Activated naive CD4-positive, alpha-beta T cell treated with anti-CD3 and anti-CD28 coated beads for 36 hours (primary cell): ENCODE data around the gene PPP1R1B. TPM values are rescaled to one million over a fixed set of nuclear protein-coding genes. Genes with fewer than 3 reads are reported as not detected.

ENCODE experiments used
- CTCF ChIA-PET: fragments of 350-600 bp; sonication (Branson Sonifier 250); formaldehyde crosslinking; loops from one replicate; lab custom pipeline; 2021; ENCODE audit warnings: antibody characterized with exemption; lab: Charles Lee
- DNase-seq: peaks from one replicate; pipeline ENCODE4 v3.0.0-alpha.2; 2020
- H3K27ac Mint-ChIP-seq: one replicate; pipeline ENCODE4 v1.8.0; 2021; ENCODE audit warnings: mild to moderate bottlenecking, mixed read lengths
- H3K27me3 Mint-ChIP-seq: one replicate; pipeline ENCODE4 v1.8.0; 2021; ENCODE audit warnings: low read depth, mixed read lengths
- H3K36me3 Mint-ChIP-seq: one replicate; pipeline ENCODE4 v1.8.0; 2021; ENCODE audit warnings: low read depth, mixed read lengths
- H3K4me1 Mint-ChIP-seq: one replicate; pipeline ENCODE4 v1.8.0; 2021; ENCODE audit warnings: low read depth, mixed read lengths
- H3K4me3 Mint-ChIP-seq: one replicate; pipeline ENCODE4 v1.8.0; 2021; ENCODE audit warnings: mild to moderate bottlenecking, moderate library complexity, mixed read lengths
- H3K9me3 Mint-ChIP-seq: one replicate; pipeline ENCODE4 v1.8.0; 2021; ENCODE audit warnings: mixed read lengths
- intact Hi-C: fragments of 100-400 bp; cut with micrococcal nuclease; formaldehyde crosslinking; loops from one replicate; pipeline ENCODE4 v1.15.1; 2023
- total RNA-seq, 2 experiments: library from RNA; stranded (reverse); gene quantifications; one replicate each; pipeline ENCODE4 v1.2.3, GENCODE V29; 2021

PPP1R1B gene
- total RNA-seq, 2 experiments from 2014 or later, result 0.14 TPM; not detected in 1

GRCh38 chr17:39595928-39596510, 30.7 kb upstream of the PPP1R1B start:
- H3K36me3 Mint-ChIP-seq, result no peaks in the 10 kb centered on the region
- DNase-seq, result no peak
- H3K27ac Mint-ChIP-seq, result no peak overlapping the region
- H3K9me3 Mint-ChIP-seq, result no peaks in the 10 kb centered on the region
- CTCF ChIA-PET, result interaction anchor here (1.3 kb wide), 1 partner anchor 26 kb away, joined by 3 read pairs; no protein-coding TSS in a partner anchor
- intact Hi-C loops, result no loop called here
- no peak overlapping the region for H3K4me3 Mint-ChIP-seq
- H3K4me1 Mint-ChIP-seq, result peaks cover 26% of the 10 kb centered on the region
- peaks cover 73% of the 10 kb centered on the region for H3K27me3 Mint-ChIP-seq

GRCh38 chr17:39596543-39597267, 30.0 kb upstream of the PPP1R1B start:
- Mint-ChIP-seq H3K4me3 (no peak overlapping the region), H3K36me3 (no peaks in the 10 kb centered on the region), H3K27me3 (peaks cover 74% of the 10 kb centered on the region), H3K9me3 (no peaks in the 10 kb centered on the region), H3K4me1 (peaks cover 26% of the 10 kb centered on the region), H3K27ac (no peak overlapping the region)
- CTCF ChIA-PET, result interaction anchor here (1.3 kb wide), 1 partner anchor 25 kb away, joined by 3 read pairs; no protein-coding TSS in a partner anchor
- DNase-seq, result no peak
- intact Hi-C loops, result no loop called here

GRCh38 chr17:39597372-39598046, 29.2 kb upstream of the PPP1R1B start:
- peaks cover 79% of the 10 kb centered on the region for H3K27me3 Mint-ChIP-seq
- H3K4me3 Mint-ChIP-seq, result no peak overlapping the region
- peaks cover 26% of the 10 kb centered on the region for H3K4me1 Mint-ChIP-seq
- no peak overlapping the region for H3K27ac Mint-ChIP-seq
- CTCF ChIA-PET, result interaction anchor here (0.6 to 0.8 kb wide), 2 partner anchors 23 to 249 kb away, joined by 3 read pairs; no protein-coding TSS in a partner anchor
- H3K9me3 Mint-ChIP-seq, result no peaks in the 10 kb centered on the region
- H3K36me3 Mint-ChIP-seq, result no peaks in the 10 kb centered on the region
- intact Hi-C loops, result no loop called here
- no peak for DNase-seq

DNA sequence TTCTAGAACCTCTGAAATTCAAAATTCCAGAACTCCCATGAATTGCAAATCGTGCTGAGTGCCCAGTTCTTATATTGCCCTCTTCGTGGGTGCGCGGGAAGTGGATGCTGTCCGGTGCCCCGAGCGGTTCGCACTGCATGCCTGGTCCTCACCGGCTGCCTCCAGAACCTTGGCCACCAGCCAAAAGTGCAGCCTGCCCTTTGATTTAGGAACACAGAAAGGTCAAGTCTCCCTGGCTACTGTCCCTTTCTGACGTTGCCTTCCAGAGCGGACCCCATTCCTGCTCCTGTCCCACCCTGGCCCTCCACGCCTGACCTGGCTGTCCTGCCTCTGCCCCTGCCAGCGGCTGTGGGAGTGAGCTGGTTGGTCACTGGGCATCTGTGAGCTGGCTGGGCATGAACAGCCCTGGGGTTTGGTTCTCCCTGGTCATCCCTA, 28.7 kb upstream of the PPP1R1B start:
- Mint-ChIP-seq H3K4me1 (peaks cover 26% of the 10 kb centered on the region), H3K4me3 (no peak overlapping the region), H3K9me3 (no peaks in the 10 kb centered on the region), H3K27me3 (peaks cover 83% of the 10 kb centered on the region), H3K36me3 (no peaks in the 10 kb centered on the region), H3K27ac (no peak overlapping the region)
- CTCF ChIA-PET, result interaction anchor here (0.6 to 0.8 kb wide), 2 partner anchors 22 to 248 kb away, joined by 3 read pairs; no protein-coding TSS in a partner anchor
- DNase-seq, result no peak
- intact Hi-C loops, result no loop called here

DNA sequence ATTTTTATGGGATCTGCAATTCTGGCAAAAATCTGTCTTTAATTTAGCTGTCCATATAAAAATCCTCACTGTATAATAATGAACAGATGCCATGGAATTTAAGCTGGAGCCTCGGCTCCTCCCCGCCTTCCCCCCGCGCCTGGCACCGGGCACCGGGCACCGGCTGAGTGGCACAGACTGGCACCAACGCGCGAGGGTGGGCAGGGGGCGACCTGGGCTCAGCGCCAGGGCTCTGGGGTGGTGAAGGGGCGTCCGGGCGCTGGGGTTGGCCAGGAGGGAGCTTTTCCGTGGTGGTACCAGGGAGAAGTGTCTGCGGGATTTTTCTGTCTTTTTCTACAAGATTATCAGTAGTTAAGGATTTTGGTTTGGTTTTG, 28.1 kb upstream of the PPP1R1B start:
- Mint-ChIP-seq H3K27ac (no peak overlapping the region), H3K4me3 (no peak overlapping the region), H3K27me3 (peaks cover 84% of the 10 kb centered on the region), H3K4me1 (peaks cover 27% of the 10 kb centered on the region), H3K9me3 (no peaks in the 10 kb centered on the region), H3K36me3 (no peaks in the 10 kb centered on the region)
- intact Hi-C loops, result no loop called here
- CTCF ChIA-PET, result no interaction called here
- no peak for DNase-seq

- Mint-ChIP-seq H3K4me3 (no peak overlapping the region), H3K27ac (no peak overlapping the region), H3K27me3 (peaks cover 84% of the 10 kb centered on the region), H3K9me3 (no peaks in the 10 kb centered on the region), H3K4me1 (peaks cover 29% of the 10 kb centered on the region), H3K36me3 (no peaks in the 10 kb centered on the region)
- CTCF ChIA-PET, result interaction anchor here (2.0 kb wide), 1 partner anchor 22 kb away, joined by 6 read pairs; no protein-coding TSS in a partner anchor
- DNase-seq, result no peak
- intact Hi-C loops, result no loop called here
Observed at GRCh38 chr17:39599004-39599664, 27.6 kb upstream of the PPP1R1B start.

DNA sequence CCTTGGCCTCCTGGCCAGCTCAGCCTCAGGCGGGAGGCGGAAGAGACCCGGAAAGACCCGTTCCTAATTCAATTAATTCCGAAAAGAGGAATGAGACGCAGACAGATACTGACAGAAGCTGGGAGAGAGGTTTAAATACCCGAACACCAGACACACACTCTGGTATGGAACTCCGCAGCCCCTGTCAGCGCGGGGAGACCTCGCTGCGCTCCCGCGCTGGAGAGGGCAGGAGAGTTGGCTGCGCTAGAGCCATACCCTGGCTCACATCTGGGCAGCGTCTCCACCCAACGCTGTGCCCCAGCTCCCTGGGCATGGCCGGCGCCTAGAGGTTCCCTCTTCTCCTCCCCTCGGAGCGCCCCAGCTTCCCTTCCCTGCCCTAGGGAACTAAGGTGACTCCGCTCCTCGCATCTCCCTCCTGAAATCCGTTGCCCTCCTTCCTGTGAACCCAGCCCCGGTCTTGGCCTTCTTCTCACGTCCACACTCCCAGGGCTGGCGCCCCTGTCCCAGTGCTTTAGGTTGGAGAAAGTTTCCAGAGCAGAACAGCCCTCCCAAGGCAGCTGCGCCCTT, 27.0 kb upstream of the PPP1R1B start:
- Mint-ChIP-seq H3K27me3 (peaks cover 83% of the 10 kb centered on the region), H3K4me3 (no peak overlapping the region), H3K27ac (no peak overlapping the region), H3K4me1 (peaks cover 32% of the 10 kb centered on the region), H3K36me3 (no peaks in the 10 kb centered on the region), H3K9me3 (no peaks in the 10 kb centered on the region)
- CTCF ChIA-PET, result interaction anchor here (1.2 to 2.0 kb wide), 2 partner anchors 22 to 23 kb away, joined by 3 to 6 read pairs; no protein-coding TSS in a partner anchor
- intact Hi-C loops, result loop anchor here (5.0 kb wide), 1 partner anchor 52 kb away; no protein-coding TSS in a partner anchor
- DNase-seq, result no peak

DNA sequence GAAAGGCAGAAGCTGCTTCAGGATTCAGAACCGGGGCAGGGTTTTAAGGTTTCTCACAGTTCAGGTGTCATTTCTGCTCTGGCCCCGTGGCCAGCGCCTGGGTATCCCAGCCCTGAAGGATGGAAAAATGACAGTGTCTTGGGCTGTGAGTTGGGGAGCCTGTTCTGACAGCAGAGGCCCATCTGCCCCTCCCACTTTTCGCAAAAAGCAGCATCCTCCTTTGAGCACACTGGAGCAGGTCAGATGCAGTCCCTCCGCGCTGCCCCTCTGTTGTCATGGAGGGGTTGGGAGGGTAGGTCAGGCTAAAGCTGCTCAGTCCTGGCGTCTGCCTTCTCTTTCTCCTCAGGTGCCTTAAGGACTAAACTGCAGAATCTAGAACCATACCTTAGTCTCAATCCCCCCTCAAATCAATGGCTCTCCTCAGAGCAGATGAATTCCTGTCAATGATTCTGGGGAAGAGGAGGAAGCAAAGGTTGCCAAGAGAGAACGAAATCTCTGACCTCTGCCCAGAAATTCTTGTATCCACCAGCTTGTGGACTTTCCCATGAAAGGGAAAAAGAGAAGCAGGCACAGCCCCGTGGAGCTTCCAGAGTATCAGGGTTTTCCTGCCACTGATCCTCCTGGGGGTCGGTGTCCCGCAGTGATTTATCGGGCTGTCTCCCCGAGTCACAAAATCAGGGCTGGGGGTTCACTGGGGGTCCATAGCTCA, 26.3 kb upstream of the PPP1R1B start:
- H3K27ac Mint-ChIP-seq, result no peak overlapping the region
- CTCF ChIA-PET, result interaction anchor here (1.1 to 2.0 kb wide), 3 partner anchors 21 to 35 kb away, joined by 3 to 6 read pairs (median 4); no protein-coding TSS in a partner anchor
- no peaks in the 10 kb centered on the region for H3K9me3 Mint-ChIP-seq
- no peaks in the 10 kb centered on the region for H3K36me3 Mint-ChIP-seq
- H3K4me1 Mint-ChIP-seq, result peaks cover 37% of the 10 kb centered on the region
- H3K4me3 Mint-ChIP-seq, result no peak overlapping the region
- no peak for DNase-seq
- peaks cover 84% of the 10 kb centered on the region for H3K27me3 Mint-ChIP-seq
- intact Hi-C loops, result loop anchor here (5.0 kb wide), 1 partner anchor 53 kb away; no protein-coding TSS in a partner anchor

DNA sequence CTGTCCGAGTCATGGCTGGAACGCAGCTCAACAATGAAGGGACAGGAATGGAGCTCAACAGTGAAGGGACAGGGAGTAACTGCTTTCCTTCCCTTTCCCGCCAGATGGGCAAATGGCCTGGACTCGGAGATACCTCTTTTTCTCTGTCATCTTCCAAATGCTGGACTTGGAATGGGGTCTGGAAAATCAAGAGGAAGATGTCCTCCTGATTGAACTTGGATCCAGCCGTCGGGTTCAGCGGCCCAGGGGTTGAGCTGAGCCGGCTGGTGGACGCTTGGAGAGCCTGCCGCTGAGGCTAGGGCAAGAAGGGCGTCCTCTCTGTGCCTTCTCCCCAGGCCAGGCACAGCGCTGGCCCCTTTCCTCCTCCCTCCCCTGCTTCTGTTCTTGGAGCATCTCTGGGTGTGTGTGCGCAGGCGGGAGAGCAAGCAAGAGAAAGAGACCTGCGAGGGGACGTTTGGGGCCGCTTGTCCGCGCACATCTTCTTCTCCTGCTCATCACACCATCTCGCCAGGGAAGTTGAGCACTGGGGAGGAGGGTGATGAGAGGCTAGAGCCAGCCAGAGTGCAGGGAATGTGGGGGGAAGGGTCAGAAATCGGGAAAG, 25.7 kb upstream of the PPP1R1B start:
- no peak overlapping the region for H3K4me3 Mint-ChIP-seq
- H3K36me3 Mint-ChIP-seq, result no peaks in the 10 kb centered on the region
- no peaks in the 10 kb centered on the region for H3K9me3 Mint-ChIP-seq
- intact Hi-C loops, result loop anchor here (5.0 kb wide), 1 partner anchor 54 kb away; no protein-coding TSS in a partner anchor
- peaks cover 39% of the 10 kb centered on the region for H3K4me1 Mint-ChIP-seq
- DNase-seq, result no peak
- H3K27ac Mint-ChIP-seq, result no peak overlapping the region
- CTCF ChIA-PET, result interaction anchor here (1.1 to 2.0 kb wide), 3 partner anchors 21 to 34 kb away, joined by 3 to 6 read pairs (median 4); no protein-coding TSS in a partner anchor
- H3K27me3 Mint-ChIP-seq, result peaks cover 83% of the 10 kb centered on the region

- H3K27me3 Mint-ChIP-seq, result peaks cover 78% of the 10 kb centered on the region
- H3K4me3 Mint-ChIP-seq, result no peak overlapping the region
- H3K9me3 Mint-ChIP-seq, result no peaks in the 10 kb centered on the region
- no peak for DNase-seq
- H3K27ac Mint-ChIP-seq, result no peak overlapping the region
- CTCF ChIA-PET, result interaction anchor here (1.5 kb wide), 1 partner anchor 20 kb away, joined by 5 read pairs; no protein-coding TSS in a partner anchor
- peaks cover 38% of the 10 kb centered on the region for H3K4me1 Mint-ChIP-seq
- H3K36me3 Mint-ChIP-seq, result no peaks in the 10 kb centered on the region
- intact Hi-C loops, result loop anchor here (5.0 kb wide), 1 partner anchor 55 kb away; no protein-coding TSS in a partner anchor
Observed at GRCh38 chr17:39601758-39602532, 24.8 kb upstream of the PPP1R1B start.
